SK-N-SH (cell line): ENCODE results near the gene RABGAP1L.

Experiments
- CHD2 ChIP-seq: fragments of 150-350 bp; IDR thresholded peaks from 2 replicates; pipeline ENCODE4 v1.6.1; 2018; ENCODE audit warnings: low read length; ENCODE audit not compliant: partially characterized antibody
- EP300 ChIP-seq, 2 experiments: IDR thresholded peaks; 2 replicates each; pipeline versions ENCODE4 v1.4.0 to v1.6.1; 2012; ENCODE audit warnings: borderline replicate concordance in 1 of 2, low read depth in 1 of 2, low read length in 1 of 2
- FOXM1 ChIP-seq: IDR thresholded peaks from 2 replicates; pipeline ENCODE4 v1.4.0; 2012; ENCODE audit warnings: low read depth, mild to moderate bottlenecking
- MEF2A ChIP-seq: IDR thresholded peaks from 2 replicates; pipeline ENCODE4 v1.4.0; 2012; ENCODE audit warnings: low read depth, borderline replicate concordance
- NFIC ChIP-seq: IDR thresholded peaks from 2 replicates; pipeline ENCODE4 v1.4.0; 2012; ENCODE audit warnings: borderline replicate concordance
- NRF1 ChIP-seq: IDR thresholded peaks from 2 replicates; pipeline ENCODE4 v1.6.1; 2012; ENCODE audit warnings: low read depth, mild to moderate bottlenecking, low read length
- POLR2AphosphoS5 ChIP-seq: IDR thresholded peaks from 2 replicates; pipeline ENCODE4 v1.6.1; 2012; ENCODE audit warnings: low read depth, low read length
- RAD21 ChIP-seq: IDR thresholded peaks from 2 replicates; pipeline ENCODE4 v1.6.1; 2012; ENCODE audit warnings: mild to moderate bottlenecking, low read length
- SIN3A ChIP-seq: IDR thresholded peaks from 2 replicates; pipeline ENCODE4 v1.6.1; 2012; ENCODE audit warnings: low read depth, mild to moderate bottlenecking, low read length, moderate library complexity, borderline replicate concordance
- TCF12 ChIP-seq: IDR thresholded peaks from 2 replicates; pipeline ENCODE4 v1.4.0; 2012
- TF ChIP-seq, protein P1 (sequence below): fragments of 200-600 bp; sonication (generic); IDR thresholded peaks from 2 replicates; pipeline ENCODE4 v1.6.1; 2017; ENCODE audit warnings: antibody characterized with exemption, mild to moderate bottlenecking, moderate library complexity
- TF ChIP-seq, protein P2 (sequence below): IDR thresholded peaks from 2 replicates; pipeline ENCODE4 v1.6.1; 2012; ENCODE audit warnings: mild to moderate bottlenecking, low read depth, low read length, moderate library complexity
- TF ChIP-seq, protein P3 (sequence below): IDR thresholded peaks from 2 replicates; pipeline ENCODE4 v1.4.0; 2012; ENCODE audit warnings: low read depth, borderline replicate concordance

DNA sequence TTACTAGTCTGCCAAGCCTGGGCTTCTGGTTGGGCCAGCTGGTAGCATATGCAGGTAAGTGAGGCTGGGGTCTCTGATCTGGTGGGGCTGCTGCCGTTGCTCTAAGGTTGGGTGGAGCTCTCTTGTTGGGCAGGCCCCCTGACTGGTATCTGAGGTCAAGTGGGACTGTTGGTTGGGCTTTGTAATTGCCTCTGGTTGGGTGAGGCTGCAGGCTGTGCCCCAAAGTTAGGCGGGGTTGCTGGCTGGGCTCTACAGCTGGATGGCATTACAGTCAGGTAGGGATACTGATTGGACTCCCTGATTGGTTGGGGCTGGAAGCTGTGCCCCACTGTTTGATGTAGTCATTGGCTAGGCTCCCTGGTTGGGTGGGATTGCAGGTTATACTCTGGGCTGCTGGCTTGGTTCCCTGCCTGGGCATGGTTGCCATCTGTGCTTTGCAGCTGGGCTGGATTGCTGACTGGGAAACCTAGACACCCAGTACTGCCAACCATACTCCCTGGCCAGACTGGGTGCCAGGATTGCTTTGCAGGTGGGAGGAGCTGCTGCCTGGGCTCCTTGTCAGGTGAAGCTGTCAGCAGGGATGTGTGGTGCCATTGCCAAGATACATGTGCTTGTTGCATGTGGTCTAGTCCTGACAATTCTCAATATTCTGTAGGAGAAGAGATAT, 130.5 kb downstream of the RABGAP1L start:
- TF ChIP-seq, protein P1, sequence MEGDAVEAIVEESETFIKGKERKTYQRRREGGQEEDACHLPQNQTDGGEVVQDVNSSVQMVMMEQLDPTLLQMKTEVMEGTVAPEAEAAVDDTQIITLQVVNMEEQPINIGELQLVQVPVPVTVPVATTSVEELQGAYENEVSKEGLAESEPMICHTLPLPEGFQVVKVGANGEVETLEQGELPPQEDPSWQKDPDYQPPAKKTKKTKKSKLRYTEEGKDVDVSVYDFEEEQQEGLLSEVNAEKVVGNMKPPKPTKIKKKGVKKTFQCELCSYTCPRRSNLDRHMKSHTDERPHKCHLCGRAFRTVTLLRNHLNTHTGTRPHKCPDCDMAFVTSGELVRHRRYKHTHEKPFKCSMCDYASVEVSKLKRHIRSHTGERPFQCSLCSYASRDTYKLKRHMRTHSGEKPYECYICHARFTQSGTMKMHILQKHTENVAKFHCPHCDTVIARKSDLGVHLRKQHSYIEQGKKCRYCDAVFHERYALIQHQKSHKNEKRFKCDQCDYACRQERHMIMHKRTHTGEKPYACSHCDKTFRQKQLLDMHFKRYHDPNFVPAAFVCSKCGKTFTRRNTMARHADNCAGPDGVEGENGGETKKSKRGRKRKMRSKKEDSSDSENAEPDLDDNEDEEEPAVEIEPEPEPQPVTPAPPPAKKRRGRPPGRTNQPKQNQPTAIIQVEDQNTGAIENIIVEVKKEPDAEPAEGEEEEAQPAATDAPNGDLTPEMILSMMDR, result no peak
- TF ChIP-seq MEF2A, result no peak
- TF ChIP-seq, protein P2, sequence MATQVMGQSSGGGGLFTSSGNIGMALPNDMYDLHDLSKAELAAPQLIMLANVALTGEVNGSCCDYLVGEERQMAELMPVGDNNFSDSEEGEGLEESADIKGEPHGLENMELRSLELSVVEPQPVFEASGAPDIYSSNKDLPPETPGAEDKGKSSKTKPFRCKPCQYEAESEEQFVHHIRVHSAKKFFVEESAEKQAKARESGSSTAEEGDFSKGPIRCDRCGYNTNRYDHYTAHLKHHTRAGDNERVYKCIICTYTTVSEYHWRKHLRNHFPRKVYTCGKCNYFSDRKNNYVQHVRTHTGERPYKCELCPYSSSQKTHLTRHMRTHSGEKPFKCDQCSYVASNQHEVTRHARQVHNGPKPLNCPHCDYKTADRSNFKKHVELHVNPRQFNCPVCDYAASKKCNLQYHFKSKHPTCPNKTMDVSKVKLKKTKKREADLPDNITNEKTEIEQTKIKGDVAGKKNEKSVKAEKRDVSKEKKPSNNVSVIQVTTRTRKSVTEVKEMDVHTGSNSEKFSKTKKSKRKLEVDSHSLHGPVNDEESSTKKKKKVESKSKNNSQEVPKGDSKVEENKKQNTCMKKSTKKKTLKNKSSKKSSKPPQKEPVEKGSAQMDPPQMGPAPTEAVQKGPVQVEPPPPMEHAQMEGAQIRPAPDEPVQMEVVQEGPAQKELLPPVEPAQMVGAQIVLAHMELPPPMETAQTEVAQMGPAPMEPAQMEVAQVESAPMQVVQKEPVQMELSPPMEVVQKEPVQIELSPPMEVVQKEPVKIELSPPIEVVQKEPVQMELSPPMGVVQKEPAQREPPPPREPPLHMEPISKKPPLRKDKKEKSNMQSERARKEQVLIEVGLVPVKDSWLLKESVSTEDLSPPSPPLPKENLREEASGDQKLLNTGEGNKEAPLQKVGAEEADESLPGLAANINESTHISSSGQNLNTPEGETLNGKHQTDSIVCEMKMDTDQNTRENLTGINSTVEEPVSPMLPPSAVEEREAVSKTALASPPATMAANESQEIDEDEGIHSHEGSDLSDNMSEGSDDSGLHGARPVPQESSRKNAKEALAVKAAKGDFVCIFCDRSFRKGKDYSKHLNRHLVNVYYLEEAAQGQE, result no peak
- no peak for TF ChIP-seq TCF12
- no peak for TF ChIP-seq POLR2AphosphoS5
- TF ChIP-seq, protein P3, sequence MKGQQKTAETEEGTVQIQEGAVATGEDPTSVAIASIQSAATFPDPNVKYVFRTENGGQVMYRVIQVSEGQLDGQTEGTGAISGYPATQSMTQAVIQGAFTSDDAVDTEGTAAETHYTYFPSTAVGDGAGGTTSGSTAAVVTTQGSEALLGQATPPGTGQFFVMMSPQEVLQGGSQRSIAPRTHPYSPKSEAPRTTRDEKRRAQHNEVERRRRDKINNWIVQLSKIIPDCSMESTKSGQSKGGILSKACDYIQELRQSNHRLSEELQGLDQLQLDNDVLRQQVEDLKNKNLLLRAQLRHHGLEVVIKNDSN, result no peak
- TF ChIP-seq NFIC, result no peak
- no peak for TF ChIP-seq SIN3A
- TF ChIP-seq RAD21, result no peak
- no peak for TF ChIP-seq EP300 (IDR thresholded peaks at IDR 0.05; ENCODE audit: borderline replicate concordance in 1 of 2, low read depth in 1 of 2, low read length in 1 of 2)
- TF ChIP-seq CHD2, result no peak
- no peak for TF ChIP-seq FOXM1
- no peak for TF ChIP-seq NRF1
